SK-N-SH (cell line): Measurements from ENCODE around the gene PRKN. TPM values are rescaled to one million over a fixed set of nuclear protein-coding genes. Genes with fewer than 3 reads are reported as not detected.

Experiments used
- CTCF ChIA-PET: fragments of 300-600, 350-600 bp; formaldehyde crosslinking; extraction: SDS; loops from one replicate; lab custom pipeline; 2021; lab: Yijun Ruan, JAX
- POLR2A ChIA-PET: fragments of 350-600 bp; sonication (Branson Sonifier 250); formaldehyde crosslinking; extraction: SDS; loops from one replicate; lab custom pipeline; 2020; ENCODE audit warnings: antibody characterized with exemption, inconsistent platforms; lab: Yijun Ruan, JAX
- DNase-seq: peaks from one replicate; pipeline ENCODE4 v3.0.0; 2012
- H2AFZ ChIP-seq: fragments of 200-600 bp; sonication (generic); 2 replicates; pipeline ENCODE4 v1.8.1; 2016; ENCODE audit warnings: antibody characterized with exemption, mild to moderate bottlenecking, low read depth
- H3F3A ChIP-seq: fragments of 200-600 bp; sonication (generic); replicated peaks from 2 replicates; pipeline ENCODE3; 2016; ENCODE audit warnings: antibody characterized with exemption, mild to moderate bottlenecking; ENCODE audit not compliant: insufficient read depth
- H3K27ac ChIP-seq, 2 experiments: fragments of 200-500 bp in 1 of 2; fragments of 200-600 bp in 1 of 2; sonication (Bioruptor generic) in 1 of 2; sonication (generic), shearing (Covaris generic) in 1 of 2; 2 replicates each; pipeline versions ENCODE4 v1.5.1 to v1.6.1; 2014 to 2016; ENCODE audit warnings: low read depth in 2 of 2, inconsistent platforms in 1 of 2, low read length in 1 of 2, mild to moderate bottlenecking in 1 of 2, mixed read lengths in 1 of 2
- H3K27me3 ChIP-seq: fragments of 200-600 bp; sonication (generic), shearing (Covaris generic); 2 replicates; pipeline ENCODE4 v1.6.1; 2016; ENCODE audit warnings: mixed run types; ENCODE audit not compliant: insufficient read depth
- H3K36me3 ChIP-seq, 2 experiments: fragments of 200-500 bp in 1 of 2; fragments of 200-600 bp in 1 of 2; sonication (Bioruptor generic) in 1 of 2; sonication (generic) in 1 of 2; replicated peaks in 1 of 2; 2 replicates each; pipeline versions ENCODE3 to v1.5.1; 2014 to 2016; ENCODE audit warnings: low read length in 1 of 2, mild to moderate bottlenecking in 1 of 2; ENCODE audit not compliant: insufficient read depth in 2 of 2, control insufficient read depth in 1 of 2
- H3K4me1 ChIP-seq, 2 experiments: fragments of 200-500 bp in 1 of 2; fragments of 200-600 bp in 1 of 2; sonication (Bioruptor generic) in 1 of 2; sonication (generic), shearing (Covaris generic) in 1 of 2; 2 replicates each; pipeline versions ENCODE4 v1.5.1 to v1.6.1; 2014 to 2016; ENCODE audit warnings: low read depth in 1 of 2, low read length in 1 of 2, mixed run types in 1 of 2; ENCODE audit not compliant: insufficient read depth in 2 of 2, control insufficient read depth in 1 of 2
- H3K4me2 ChIP-seq: fragments of 200-600 bp; sonication (generic), shearing (Covaris generic); 2 replicates; pipeline ENCODE4 v1.6.1; 2017; ENCODE audit warnings: mixed run types
- H3K4me3 ChIP-seq, 2 experiments: fragments of 200-500 bp in 1 of 2; fragments of 200-600 bp in 1 of 2; sonication (Bioruptor generic) in 1 of 2; sonication (generic), shearing (Covaris generic) in 1 of 2; 2 replicates each; pipeline versions ENCODE4 v1.5.1 to v1.8.1; 2014 to 2016; ENCODE audit warnings: low read depth in 2 of 2, inconsistent platforms in 1 of 2, low read length in 1 of 2, mild to moderate bottlenecking in 1 of 2, mixed read lengths in 1 of 2, moderate library complexity in 1 of 2
- H3K79me2 ChIP-seq: fragments of 200-600 bp; sonication (generic); 2 replicates; pipeline ENCODE4 v1.8.1; 2017; ENCODE audit warnings: mild to moderate bottlenecking; ENCODE audit not compliant: insufficient read depth
- H3K9ac ChIP-seq: fragments of 200-600 bp; sonication (generic); 2 replicates; pipeline ENCODE4 v1.6.1; 2017; ENCODE audit warnings: mixed run types
- H3K9me2 ChIP-seq: fragments of 200-600 bp; sonication (generic); 2 replicates; pipeline ENCODE4 v1.6.1; 2017; ENCODE audit warnings: mixed run types
- H3K9me3 ChIP-seq: fragments of 200-600 bp; sonication (generic); 2 replicates; pipeline ENCODE4 v1.6.1; 2017; ENCODE audit warnings: mixed run types, mild to moderate bottlenecking, moderate library complexity
- H4K20me1 ChIP-seq: fragments of 200-600 bp; sonication (generic); 2 replicates; pipeline ENCODE4 v1.6.1; 2017; ENCODE audit warnings: mild to moderate bottlenecking, mixed run types; ENCODE audit not compliant: insufficient read depth
- ELF1 ChIP-seq: IDR thresholded peaks from 2 replicates; pipeline ENCODE4 v1.4.0; 2012
- EZH2phosphoT487 ChIP-seq: fragments of 200-600 bp; sonication (generic); IDR thresholded peaks from 2 replicates; pipeline ENCODE4 v1.6.1; 2017; ENCODE audit warnings: low read depth, mixed run types, mild to moderate bottlenecking, antibody characterized with exemption, moderate library complexity, borderline replicate concordance
- FOXJ3 ChIP-seq: sonication (generic); formaldehyde crosslinking; IDR thresholded peaks from 2 replicates; pipeline ENCODE4 v1.5.1; 2020; ENCODE audit warnings: mild to moderate bottlenecking, missing genetic modification reagents
- GABPA ChIP-seq: IDR thresholded peaks from 2 replicates; pipeline ENCODE4 v1.4.0; 2012; ENCODE audit warnings: low read depth, mild to moderate bottlenecking
- JUND ChIP-seq: IDR thresholded peaks from 2 replicates; pipeline ENCODE4 v1.4.0; 2012
- MEF2A ChIP-seq: IDR thresholded peaks from 2 replicates; pipeline ENCODE4 v1.4.0; 2012; ENCODE audit warnings: low read depth, borderline replicate concordance
- POLR2AphosphoS5 ChIP-seq: IDR thresholded peaks from 2 replicates; pipeline ENCODE4 v1.6.1; 2012; ENCODE audit warnings: low read depth, low read length
- RAD21 ChIP-seq: IDR thresholded peaks from 2 replicates; pipeline ENCODE4 v1.6.1; 2012; ENCODE audit warnings: mild to moderate bottlenecking, low read length
- RCOR1 ChIP-seq: fragments of 150-350 bp; IDR thresholded peaks from 2 replicates; pipeline ENCODE4 v1.6.1; 2017; ENCODE audit warnings: antibody characterized with exemption, low read length
- RXRA ChIP-seq: IDR thresholded peaks from 2 replicates; pipeline ENCODE4 v1.4.0; 2012; ENCODE audit warnings: low read depth, mild to moderate bottlenecking, borderline replicate concordance
- SMC3 ChIP-seq: IDR thresholded peaks from 2 replicates; pipeline ENCODE4 v1.6.1; 2012; ENCODE audit warnings: low read depth, low read length, improper control_type of control experiment
- TAF1 ChIP-seq: IDR thresholded peaks from 2 replicates; pipeline ENCODE4 v1.6.1; 2012; ENCODE audit warnings: low read depth, mild to moderate bottlenecking, low read length, moderate library complexity, borderline replicate concordance
- TCF12 ChIP-seq: IDR thresholded peaks from 2 replicates; pipeline ENCODE4 v1.4.0; 2012
- WGBS: methylation state at CpG from one replicate; pipeline ENCODE4 v1.1.6; 2017; ENCODE audit warnings: low lambda C conversion rate; 5-methylcytosine and 5-hydroxymethylcytosine counted together
- polyA plus RNA-seq, 3 experiments: library from polyadenylated mRNA; depleted of rRNA; stranded (reverse); fragments of >200 nt; gene quantifications; 2 replicates each; pipeline ENCODE4 v1.2.3, GENCODE V29; 2012
- TF ChIP-seq, protein P1 (sequence below): IDR thresholded peaks from 2 replicates; pipeline ENCODE4 v1.4.0; 2012; ENCODE audit warnings: low read depth, borderline replicate concordance
- TF ChIP-seq, protein P2 (sequence below): fragments of 150-350 bp; IDR thresholded peaks from 2 replicates; pipeline ENCODE4 v1.6.1; 2016; ENCODE audit warnings: mild to moderate bottlenecking, low read depth, low read length

Gene PRKN
- polyA plus RNA-seq, 1 of the 3 experiments (the other 2 are of a cell fraction): 0.76 TPM

DNA sequence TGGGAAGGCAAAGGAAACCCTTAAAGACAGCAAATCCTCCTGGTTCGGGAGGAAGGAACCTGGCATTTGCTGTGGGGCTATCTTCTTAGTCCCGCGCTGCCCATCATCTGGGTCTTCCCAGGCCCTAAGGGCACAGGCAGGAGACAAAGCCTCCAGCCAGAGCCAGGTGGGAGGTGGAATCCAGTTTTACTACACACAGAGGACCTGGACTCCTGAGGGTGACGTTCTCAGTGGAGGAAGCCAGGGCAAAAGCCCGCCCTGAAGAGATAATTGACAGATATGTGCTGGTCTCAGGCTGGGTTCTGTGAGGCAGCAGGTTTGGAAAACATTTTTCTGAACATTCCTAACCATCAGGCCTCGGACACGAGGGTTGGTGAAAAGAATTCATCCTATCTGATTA is 1365.3 kb downstream of the PRKN start:
- POLR2A ChIA-PET: no interaction called here

DNA sequence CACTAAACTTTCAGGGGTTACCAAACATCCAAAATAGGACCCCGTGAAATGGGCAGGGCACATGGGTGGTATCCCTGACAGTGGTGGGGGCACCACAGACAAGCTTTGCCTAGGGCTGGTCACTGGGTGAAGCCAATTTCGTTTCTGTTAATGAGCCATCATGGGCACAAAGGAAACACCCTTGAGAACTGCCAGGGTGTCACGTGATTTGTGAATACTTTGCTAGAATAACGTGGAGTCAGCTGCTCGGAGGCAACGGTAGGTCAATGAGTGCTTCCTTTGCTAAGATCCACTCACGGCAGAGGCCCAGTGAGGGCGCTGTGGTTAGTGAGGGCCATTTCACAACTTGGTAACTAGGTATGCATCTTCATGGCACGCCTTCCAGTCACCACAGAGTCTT is 1366.0 kb downstream of the PRKN start:
- no peak overlapping the region for H3K9ac ChIP-seq
- no peak overlapping the region for H3K4me3 ChIP-seq
- H3K4me2 ChIP-seq: no peak overlapping the region
- no peaks in the 10 kb centered on the region for H4K20me1 ChIP-seq
- H3K4me1 ChIP-seq: peaks cover 0 to 4% of the 10 kb centered on the region in 2 experiments; a peak in 1 of 4 replicates
- POLR2A ChIA-PET: no interaction called here
- no peaks in the 10 kb centered on the region for H3K27me3 ChIP-seq
- no peak overlapping the region for H2AFZ ChIP-seq
- H3K79me2 ChIP-seq: no peaks in the 10 kb centered on the region
- no peak for DNase-seq
- TF ChIP-seq RXRA (no peak), TCF12 (no peak), RCOR1 (no peak), GABPA (no peak), TAF1 (no peak), SMC3 (no peak), EZH2phosphoT487 (no peak), JUND (no peak), MEF2A (no peak), POLR2AphosphoS5 (no peak), RAD21 (no peak), FOXJ3 (CRISPR knock-in tag) (no peak)
- TF ChIP-seq, protein P1, sequence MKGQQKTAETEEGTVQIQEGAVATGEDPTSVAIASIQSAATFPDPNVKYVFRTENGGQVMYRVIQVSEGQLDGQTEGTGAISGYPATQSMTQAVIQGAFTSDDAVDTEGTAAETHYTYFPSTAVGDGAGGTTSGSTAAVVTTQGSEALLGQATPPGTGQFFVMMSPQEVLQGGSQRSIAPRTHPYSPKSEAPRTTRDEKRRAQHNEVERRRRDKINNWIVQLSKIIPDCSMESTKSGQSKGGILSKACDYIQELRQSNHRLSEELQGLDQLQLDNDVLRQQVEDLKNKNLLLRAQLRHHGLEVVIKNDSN: no peak
- TF ChIP-seq, protein P2, sequence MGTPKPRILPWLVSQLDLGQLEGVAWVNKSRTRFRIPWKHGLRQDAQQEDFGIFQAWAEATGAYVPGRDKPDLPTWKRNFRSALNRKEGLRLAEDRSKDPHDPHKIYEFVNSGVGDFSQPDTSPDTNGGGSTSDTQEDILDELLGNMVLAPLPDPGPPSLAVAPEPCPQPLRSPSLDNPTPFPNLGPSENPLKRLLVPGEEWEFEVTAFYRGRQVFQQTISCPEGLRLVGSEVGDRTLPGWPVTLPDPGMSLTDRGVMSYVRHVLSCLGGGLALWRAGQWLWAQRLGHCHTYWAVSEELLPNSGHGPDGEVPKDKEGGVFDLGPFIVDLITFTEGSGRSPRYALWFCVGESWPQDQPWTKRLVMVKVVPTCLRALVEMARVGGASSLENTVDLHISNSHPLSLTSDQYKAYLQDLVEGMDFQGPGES: no peak
- H3K27ac ChIP-seq: no peak overlapping the region
- no peaks in the 10 kb centered on the region; the same call in 1 of the 2 replicates for H3K9me3 ChIP-seq
- H3K36me3 ChIP-seq: no peaks in the 10 kb centered on the region
- CTCF ChIA-PET: interaction anchor here (1.8 to 5.3 kb wide), 3 partner anchors 9 to 431 kb away, joined by 7 to 22 read pairs (median 20); no protein-coding TSS in a partner anchor
- 70% methylated on average over 7 of the region's 9 CpGs for WGBS
- H3K9me2 ChIP-seq: no peaks in the 10 kb centered on the region
- H3F3A ChIP-seq: no peaks in the 10 kb centered on the region

More for the DNA sequence above, 1365.3 kb downstream of the PRKN start:
- no peaks in the 10 kb centered on the region for H3K36me3 ChIP-seq
- no peak overlapping the region for H3K9ac ChIP-seq
- CTCF ChIA-PET: interaction anchor here (1.8 kb wide), 1 partner anchor 9 kb away, joined by 7 read pairs; no protein-coding TSS in a partner anchor
- H3K27me3 ChIP-seq: no peaks in the 10 kb centered on the region
- no peak overlapping the region for H3K4me2 ChIP-seq
- DNase-seq: no peak
- H3K79me2 ChIP-seq: no peaks in the 10 kb centered on the region
- no peak for TF ChIP-seq ELF1
- no peak overlapping the region for H3K27ac ChIP-seq
- no peaks in the 10 kb centered on the region; the same call in 1 of the 2 replicates for H3K9me3 ChIP-seq
- H2AFZ ChIP-seq: no peak overlapping the region
- no peaks in the 10 kb centered on the region for H4K20me1 ChIP-seq
- H3K9me2 ChIP-seq: no peaks in the 10 kb centered on the region
- no peaks in the 10 kb centered on the region for H3F3A ChIP-seq
- 59% methylated on average over 7 of the region's 7 CpGs for WGBS
- no peak overlapping the region for H3K4me3 ChIP-seq
- H3K4me1 ChIP-seq: peaks cover 0 to 4% of the 10 kb centered on the region in 2 experiments; a peak in 1 of 4 replicates
